Measurements from ENCODE around the gene HTRA3.

- no peak for TF ChIP-seq HNF4A (conservative IDR thresholded peaks at IDR 0.05)
- TF ChIP-seq, protein P1, sequence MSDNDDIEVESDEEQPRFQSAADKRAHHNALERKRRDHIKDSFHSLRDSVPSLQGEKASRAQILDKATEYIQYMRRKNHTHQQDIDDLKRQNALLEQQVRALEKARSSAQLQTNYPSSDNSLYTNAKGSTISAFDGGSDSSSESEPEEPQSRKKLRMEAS (IDR thresholded peaks at IDR 0.05): no peak
- no peak for TF ChIP-seq EGR1 (IDR thresholded peaks at IDR 0.05; ENCODE audit: low read depth in 2 of 2)
- no peak for TF ChIP-seq REST (IDR thresholded peaks at IDR 0.05)
- TF ChIP-seq, protein P2, sequence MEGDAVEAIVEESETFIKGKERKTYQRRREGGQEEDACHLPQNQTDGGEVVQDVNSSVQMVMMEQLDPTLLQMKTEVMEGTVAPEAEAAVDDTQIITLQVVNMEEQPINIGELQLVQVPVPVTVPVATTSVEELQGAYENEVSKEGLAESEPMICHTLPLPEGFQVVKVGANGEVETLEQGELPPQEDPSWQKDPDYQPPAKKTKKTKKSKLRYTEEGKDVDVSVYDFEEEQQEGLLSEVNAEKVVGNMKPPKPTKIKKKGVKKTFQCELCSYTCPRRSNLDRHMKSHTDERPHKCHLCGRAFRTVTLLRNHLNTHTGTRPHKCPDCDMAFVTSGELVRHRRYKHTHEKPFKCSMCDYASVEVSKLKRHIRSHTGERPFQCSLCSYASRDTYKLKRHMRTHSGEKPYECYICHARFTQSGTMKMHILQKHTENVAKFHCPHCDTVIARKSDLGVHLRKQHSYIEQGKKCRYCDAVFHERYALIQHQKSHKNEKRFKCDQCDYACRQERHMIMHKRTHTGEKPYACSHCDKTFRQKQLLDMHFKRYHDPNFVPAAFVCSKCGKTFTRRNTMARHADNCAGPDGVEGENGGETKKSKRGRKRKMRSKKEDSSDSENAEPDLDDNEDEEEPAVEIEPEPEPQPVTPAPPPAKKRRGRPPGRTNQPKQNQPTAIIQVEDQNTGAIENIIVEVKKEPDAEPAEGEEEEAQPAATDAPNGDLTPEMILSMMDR (IDR thresholded peaks at IDR 0.05; ENCODE audit: low read depth, low read length, missing input control): no peak
- TF ChIP-seq, protein P3, sequence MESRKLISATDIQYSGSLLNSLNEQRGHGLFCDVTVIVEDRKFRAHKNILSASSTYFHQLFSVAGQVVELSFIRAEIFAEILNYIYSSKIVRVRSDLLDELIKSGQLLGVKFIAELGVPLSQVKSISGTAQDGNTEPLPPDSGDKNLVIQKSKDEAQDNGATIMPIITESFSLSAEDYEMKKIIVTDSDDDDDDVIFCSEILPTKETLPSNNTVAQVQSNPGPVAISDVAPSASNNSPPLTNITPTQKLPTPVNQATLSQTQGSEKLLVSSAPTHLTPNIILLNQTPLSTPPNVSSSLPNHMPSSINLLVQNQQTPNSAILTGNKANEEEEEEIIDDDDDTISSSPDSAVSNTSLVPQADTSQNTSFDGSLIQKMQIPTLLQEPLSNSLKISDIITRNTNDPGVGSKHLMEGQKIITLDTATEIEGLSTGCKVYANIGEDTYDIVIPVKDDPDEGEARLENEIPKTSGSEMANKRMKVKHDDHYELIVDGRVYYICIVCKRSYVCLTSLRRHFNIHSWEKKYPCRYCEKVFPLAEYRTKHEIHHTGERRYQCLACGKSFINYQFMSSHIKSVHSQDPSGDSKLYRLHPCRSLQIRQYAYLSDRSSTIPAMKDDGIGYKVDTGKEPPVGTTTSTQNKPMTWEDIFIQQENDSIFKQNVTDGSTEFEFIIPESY (IDR thresholded peaks at IDR 0.05): no peak
- TF ChIP-seq YY1 (IDR thresholded peaks at IDR 0.05): no peak
- no peak for TF ChIP-seq HNF4G (IDR thresholded peaks at IDR 0.05)
- TF ChIP-seq ATF3 (IDR thresholded peaks at IDR 0.05): no peak
- TF ChIP-seq TAF1 (conservative IDR thresholded peaks at IDR 0.05): no peak
- no peak for TF ChIP-seq RXRA (IDR thresholded peaks at IDR 0.05)
Observed at GRCh38 chr4:8261851-8262535, 7.6 kb upstream of the HTRA3 start.

All from liver (tissue), 3 donors.